Stimulated activated CD4-positive, alpha-beta T cell treated with anti-CD3 and anti-CD28 coated beads, Interleukin-1b, Interleukin-23, amount 100 ng/mL, for 4 hours (primary cell): ENCODE results near the gene UBE2H.
"Not testable (repeated sequence)": the region's sequence is repeated elsewhere in the genome, so short reads cannot be mapped to it uniquely, and the experiment has no call there.

Experiments
- DNase-seq, 2 donors: peaks; one replicate each; pipeline ENCODE4 v3.0.0-alpha.2; 2020; ENCODE audit warnings: low read depth in 2 of 2

Gene UBE2H

GRCh38 chr7:129843978-129844840 is 108.6 kb downstream of the UBE2H start:
- no peak for DNase-seq

DNA sequence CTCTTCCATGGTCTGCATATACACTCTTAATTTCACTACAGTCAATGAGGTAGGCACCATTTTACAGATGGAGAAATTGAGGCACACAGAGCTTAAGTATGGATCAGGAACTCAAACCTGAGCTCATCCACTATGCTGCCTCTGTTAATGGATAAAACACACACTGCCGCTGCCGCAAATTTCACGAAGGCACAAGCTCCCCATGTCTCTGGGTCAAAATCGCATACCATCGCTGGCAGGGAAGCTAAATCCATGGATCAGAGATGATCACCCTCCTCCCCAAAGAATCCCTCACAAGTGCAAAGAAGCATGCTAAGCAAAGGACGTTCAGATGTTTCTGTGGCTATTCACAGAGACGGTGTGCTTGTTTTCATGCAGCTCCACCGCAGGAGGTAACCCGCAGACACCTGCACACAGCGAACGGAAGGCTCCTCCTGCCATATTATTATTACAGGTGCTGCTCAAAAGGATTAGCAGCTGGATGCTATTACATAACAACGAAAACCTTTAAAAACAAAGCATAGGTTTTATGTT is 109.3 kb downstream of the UBE2H start:
- DNase-seq, result no peak

- DNase-seq, result no peak
These were observed 111.3 kb downstream of the UBE2H start for GRCh38 chr7:129841465-129841864.

GRCh38 chr7:129840757-129841156 is 112.0 kb downstream of the UBE2H start:
- DNase-seq, result no peak

DNA sequence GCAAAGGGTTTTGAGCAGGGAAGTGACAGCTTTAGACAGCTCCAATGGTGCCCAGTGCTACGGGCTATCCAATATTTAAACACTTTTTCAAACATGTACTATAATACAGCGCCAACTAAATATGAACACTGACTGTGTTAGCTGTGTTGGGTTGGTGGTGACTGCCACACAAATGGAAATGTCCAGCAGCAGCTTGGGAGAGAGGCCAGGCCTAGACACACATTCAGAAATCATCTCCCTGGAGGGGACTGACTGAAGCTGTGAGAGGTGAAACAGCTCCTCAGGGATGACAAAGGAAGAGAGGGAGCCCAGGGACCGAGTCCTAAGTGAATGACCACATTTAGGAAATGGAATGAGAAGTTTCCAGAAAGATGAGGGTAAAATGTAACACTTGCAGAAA is 115.8 kb downstream of the UBE2H start:
- no peak for DNase-seq

DNA sequence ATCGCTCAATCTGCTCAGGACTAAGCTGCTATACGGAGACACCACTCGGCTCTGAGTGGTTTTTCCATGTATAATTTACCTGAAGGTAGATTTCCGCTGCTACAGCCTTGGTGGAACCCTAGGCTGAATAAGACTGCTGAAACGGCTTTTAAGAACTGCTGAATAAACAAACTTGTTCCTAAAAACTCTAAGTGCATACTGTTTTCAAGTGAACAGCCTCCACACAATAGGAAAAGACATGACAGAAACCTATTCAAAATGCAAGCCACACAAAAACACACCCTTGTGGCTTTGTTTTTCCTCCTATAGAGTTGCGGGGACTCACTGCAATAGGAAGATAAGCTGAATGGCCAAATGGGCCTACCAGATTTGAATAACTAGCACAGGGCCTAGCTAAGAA is 117.2 kb downstream of the UBE2H start:
- no peak for DNase-seq

GRCh38 chr7:129833353-129833752 is 119.4 kb downstream of the UBE2H start:
- not testable (repeated sequence) for DNase-seq

GRCh38 chr7:129832701-129833227 is 120.0 kb downstream of the UBE2H start:
- no peak for DNase-seq

- DNase-seq, result no peak
These were observed 120.5 kb downstream of the UBE2H start for GRCh38 chr7:129832282-129832681.

GRCh38 chr7:129831424-129832058 is 121.2 kb downstream of the UBE2H start:
- DNase-seq, result no peak

- no peak for DNase-seq
These were observed 121.8 kb downstream of the UBE2H start for GRCh38 chr7:129830949-129831348.

DNA sequence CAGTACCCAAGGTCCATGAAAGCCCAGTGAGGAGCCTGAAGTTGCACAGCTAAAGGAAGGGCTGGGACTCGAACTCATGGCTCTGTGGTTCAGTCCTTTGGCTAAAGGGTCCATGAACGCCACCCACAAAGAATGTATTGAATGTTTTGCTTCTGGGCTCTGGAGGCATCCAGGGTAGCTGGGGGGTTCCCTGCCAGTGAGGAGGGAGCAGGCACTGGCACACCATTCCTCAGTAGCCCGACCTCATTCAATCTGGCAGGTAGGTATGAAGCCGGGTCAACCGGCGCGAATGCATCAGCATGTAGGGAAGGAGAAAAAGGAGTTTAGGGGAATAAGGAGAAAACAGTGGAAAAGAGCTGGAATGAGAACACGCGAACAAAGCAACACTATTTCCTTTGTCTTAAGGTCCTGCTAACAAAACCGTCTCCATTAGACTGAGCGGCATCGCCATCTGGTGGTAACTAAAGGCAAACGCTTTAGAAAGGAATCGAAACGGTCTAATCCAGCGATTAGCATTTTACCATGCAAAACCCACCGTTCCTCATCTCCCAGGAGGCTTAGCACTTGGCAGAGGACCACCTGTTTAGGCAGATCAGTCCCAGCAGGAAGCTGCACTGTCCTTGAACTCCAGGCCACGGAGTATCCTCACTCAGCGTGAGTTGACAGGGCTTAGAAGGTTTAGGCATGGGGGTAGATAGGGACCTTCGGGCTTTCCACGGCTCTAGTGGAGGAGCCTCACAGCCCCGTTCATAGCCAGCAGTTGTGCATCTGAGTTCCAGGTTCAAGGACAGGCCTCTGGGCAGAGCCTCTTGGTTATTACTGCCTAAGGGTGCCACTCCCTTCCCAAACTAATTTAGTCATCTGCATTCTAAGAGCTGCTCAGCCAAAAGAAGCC is 122.8 kb downstream of the UBE2H start:
- peak; percentile 33 to 37 for DNase-seq

DNA sequence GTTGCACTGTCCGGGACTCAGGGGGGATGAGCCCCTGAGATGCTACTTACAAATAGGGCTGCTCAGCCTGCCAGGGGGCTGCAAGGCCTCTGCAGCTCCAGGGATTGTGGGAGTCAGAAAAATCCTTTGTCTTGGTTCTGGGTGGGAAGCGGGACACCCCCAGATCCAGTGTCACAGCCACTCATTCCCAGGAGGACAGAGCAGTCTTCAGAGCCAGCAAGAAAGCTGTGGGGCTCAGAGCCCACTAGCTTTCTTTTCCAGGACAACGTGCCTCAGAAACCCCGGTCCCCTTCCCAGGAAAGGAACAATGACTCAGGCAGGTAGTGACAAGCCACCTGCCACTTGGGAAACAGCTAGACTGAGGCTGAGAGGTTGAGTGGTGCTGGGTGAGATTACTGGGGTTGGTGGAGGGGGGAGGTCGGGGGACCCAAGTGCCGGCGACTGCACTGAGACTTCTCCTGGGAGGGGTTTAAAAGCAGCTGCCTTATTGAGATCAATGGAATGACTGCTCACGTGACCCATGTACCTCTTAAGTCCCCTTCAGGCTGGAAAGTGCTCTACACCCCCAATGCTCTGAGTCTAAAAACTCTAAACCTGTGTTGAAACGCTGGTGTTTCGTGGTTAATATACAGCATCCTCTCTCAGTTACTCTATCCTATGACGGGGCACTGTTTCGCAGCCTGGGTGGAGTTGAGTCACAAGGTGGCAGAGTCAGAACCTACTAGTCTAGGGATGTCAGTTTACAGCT is 123.6 kb downstream of the UBE2H start:
- no peak for DNase-seq

GRCh38 chr7:129828078-129828762 is 124.5 kb downstream of the UBE2H start:
- DNase-seq, result no peak

DNA sequence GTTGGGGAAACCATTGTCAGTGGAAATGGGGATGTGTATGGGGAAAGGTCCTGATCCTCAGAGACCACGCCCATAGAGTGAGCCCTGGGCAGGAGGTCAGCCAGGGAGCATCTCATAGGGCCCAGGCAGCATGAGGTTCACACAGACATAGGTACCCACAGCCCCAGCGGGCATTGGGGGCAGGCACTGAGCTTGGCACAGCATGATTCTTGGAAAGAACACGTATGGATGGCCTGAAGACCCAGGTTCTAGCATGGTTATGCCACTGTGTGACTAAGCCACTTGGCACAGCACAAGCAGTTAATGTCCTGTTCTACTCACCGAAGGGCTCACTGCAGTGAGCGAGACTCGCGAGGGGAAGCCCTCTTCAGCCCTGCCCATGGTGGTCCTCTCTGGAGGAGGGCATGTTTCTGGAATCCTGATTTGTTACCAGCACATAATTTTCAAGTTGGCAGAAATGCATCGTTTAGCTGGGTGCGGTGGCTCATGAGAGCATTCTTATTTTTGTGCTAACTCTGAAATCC is 125.2 kb downstream of the UBE2H start:
- DNase-seq, result no peak

DNA sequence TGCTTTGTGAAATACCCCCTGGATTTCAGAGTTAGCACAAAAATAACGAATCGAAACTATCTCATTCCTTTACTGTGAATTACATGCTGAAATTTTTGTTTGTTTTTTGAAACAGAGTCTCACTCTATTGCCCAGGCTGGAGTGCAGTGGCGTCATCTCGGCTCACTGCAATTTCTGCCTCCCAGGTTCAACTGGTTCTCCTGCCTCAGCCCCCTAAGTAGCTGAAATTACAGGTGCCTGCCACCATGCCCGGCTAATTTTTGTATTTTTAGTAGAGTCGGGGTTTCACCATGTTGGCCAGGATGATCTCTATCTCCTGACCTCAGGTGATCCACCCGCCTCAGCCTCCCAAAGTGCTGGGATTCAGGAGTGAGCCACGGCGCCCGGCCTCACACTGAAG is 125.9 kb downstream of the UBE2H start:
- not testable (repeated sequence) for DNase-seq

GRCh38 chr7:129825209-129825970 is 127.4 kb downstream of the UBE2H start:
- peak; percentile 92 to 95 for DNase-seq

- no peak for DNase-seq
These were observed 128.2 kb downstream of the UBE2H start for GRCh38 chr7:129824291-129825208.
